HAP-1 (cell line): Measurements from ENCODE around the gene SATB2.

Source experiments
- DNase-seq, 2 experiments: peaks; one replicate each; pipeline ENCODE4 v3.0.0-alpha.2; 2016 to 2020; ENCODE audit warnings: low spot score in 2 of 2
- H3K27me3 ChIP-seq: fragments of 250-450 bp; sonication (Bioruptor Pico); 2 replicates; pipeline ENCODE4 v1.5.1; 2020; ENCODE audit warnings: low read depth, mild to moderate bottlenecking, moderate library complexity
- H3K36me3 ChIP-seq: fragments of 250-450 bp; sonication (Bioruptor Pico); replicated peaks from 2 replicates; pipeline ENCODE4 v1.5.1; 2020; ENCODE audit warnings: mild to moderate bottlenecking
- H3K4me1 ChIP-seq: fragments of 250-450 bp; sonication (Bioruptor Pico); 2 replicates; pipeline ENCODE4 v1.5.1; 2020; ENCODE audit warnings: mild to moderate bottlenecking
- H3K4me3 ChIP-seq: fragments of 250-450 bp; sonication (Bioruptor Pico); 2 replicates; pipeline ENCODE4 v1.5.1; 2020; ENCODE audit warnings: mild to moderate bottlenecking, moderate library complexity
- H3K9me3 ChIP-seq: fragments of 250-450 bp; sonication (Bioruptor Pico); 2 replicates; pipeline ENCODE4 v1.5.1; 2020; ENCODE audit warnings: mild to moderate bottlenecking, moderate library complexity
- in situ Hi-C: fragments of 300-500 bp; cut with MboI; formaldehyde crosslinking; loops from 3 replicates; pipeline ENCODE4 v1.14.3; 2020; ENCODE audit warnings: low sequenced_read_pairs, inconsistent platforms, mixed read lengths

The SATB2 gene

GRCh38 chr2:199457147-199458008 is at the start of gene SATB2:
Gene SATB2 (minus strand): TSS chr2:199457939. CDS start chr2:199456037, 1,902 bp downstream.
- H3K9me3 ChIP-seq, result no peaks in the 10 kb centered on the region
- DNase-seq, result peak; percentile 43 to 81
- in situ Hi-C loops, result no loop called here

GRCh38 chr2:199505755-199506403 is 48.1 kb upstream of the SATB2 start:
- DNase-seq, result no peak
- Histone ChIP-seq H3K4me3 (no peak overlapping the region), H3K4me1 (no peaks in the 10 kb centered on the region), H3K36me3 (no peaks in the 10 kb centered on the region), H3K27me3 (peaks cover 3% of the 10 kb centered on the region; the same call in 1 of the 2 replicates), H3K9me3 (no peaks in the 10 kb centered on the region)
- in situ Hi-C loops, result no loop called here

More at GRCh38 chr2:199457147-199458008, at the start of gene SATB2:
- H3K4me3 ChIP-seq, result peak within 1 kb of the TSS; percentile 73
- H3K36me3 ChIP-seq, result no peaks in the 10 kb centered on the region
- H3K4me1 ChIP-seq, result peaks cover 24% of the 10 kb centered on the region
- H3K27me3 ChIP-seq, result no peaks in the 10 kb centered on the region

DNA sequence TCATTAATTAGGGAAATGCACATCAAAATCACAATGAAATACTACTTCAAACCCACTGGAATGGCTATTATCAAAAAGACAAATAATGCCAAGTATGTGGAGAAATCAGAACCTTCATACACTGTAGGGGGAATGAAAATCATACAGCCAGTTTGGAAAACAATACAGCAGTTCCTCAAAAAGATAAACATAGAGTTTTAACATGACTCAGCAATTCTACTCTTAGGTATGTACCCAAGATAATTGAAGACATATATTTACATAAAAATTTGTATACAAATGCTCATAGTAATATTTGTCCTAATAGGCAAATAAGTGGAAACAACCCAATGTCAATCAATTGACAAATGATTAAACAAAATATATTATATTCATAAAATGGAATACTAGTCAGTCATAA is 45.4 kb upstream of the SATB2 start:
- no peak for DNase-seq
- H3K9me3 ChIP-seq, result no peaks in the 10 kb centered on the region
- H3K36me3 ChIP-seq, result no peaks in the 10 kb centered on the region
- no peaks in the 10 kb centered on the region for H3K4me1 ChIP-seq
- peaks cover 3% of the 10 kb centered on the region; the same call in 1 of the 2 replicates for H3K27me3 ChIP-seq
- no peak overlapping the region for H3K4me3 ChIP-seq
- in situ Hi-C loops, result no loop called here

GRCh38 chr2:199499005-199499404 is 41.3 kb upstream of the SATB2 start:
- no peak for DNase-seq
- no peaks in the 10 kb centered on the region for H3K9me3 ChIP-seq
- H3K4me3 ChIP-seq, result no peak overlapping the region
- H3K4me1 ChIP-seq, result no peaks in the 10 kb centered on the region
- in situ Hi-C loops, result loop anchor here (25.0 kb wide), 2 partner anchors 238 to 1187 kb away; no protein-coding TSS in a partner anchor
- H3K27me3 ChIP-seq, result no peaks in the 10 kb centered on the region
- H3K36me3 ChIP-seq, result no peaks in the 10 kb centered on the region

- no peak overlapping the region for H3K4me3 ChIP-seq
- no peaks in the 10 kb centered on the region for H3K9me3 ChIP-seq
- in situ Hi-C loops, result loop anchor here (25.0 kb wide), 2 partner anchors 242 to 1183 kb away; no protein-coding TSS in a partner anchor
- no peaks in the 10 kb centered on the region for H3K27me3 ChIP-seq
- DNase-seq, result no peak
- H3K36me3 ChIP-seq, result no peaks in the 10 kb centered on the region
- no peaks in the 10 kb centered on the region for H3K4me1 ChIP-seq
Measured at GRCh38 chr2:199495147-199495546, 37.4 kb upstream of the SATB2 start.

GRCh38 chr2:199490049-199490448 is 32.3 kb upstream of the SATB2 start:
- no peak for DNase-seq
- in situ Hi-C loops, result loop anchor here (25.0 kb wide), 2 partner anchors 247 to 1178 kb away; no protein-coding TSS in a partner anchor

GRCh38 chr2:199488772-199489400 is 31.1 kb upstream of the SATB2 start:
- Histone ChIP-seq H3K36me3 (no peaks in the 10 kb centered on the region; the same call in 1 of the 2 replicates), H3K4me3 (no peak overlapping the region), H3K27me3 (no peaks in the 10 kb centered on the region), H3K4me1 (0 out of 2 replicates have a peak, but pooled peaks cover 3% of the 10 kb centered on the region), H3K9me3 (no peaks in the 10 kb centered on the region)
- in situ Hi-C loops, result loop anchor here (25.0 kb wide), 2 partner anchors 248 to 1177 kb away; no protein-coding TSS in a partner anchor
- DNase-seq, result peak; percentile 47 to 85

More at GRCh38 chr2:199490049-199490448, 32.3 kb upstream of the SATB2 start:
- H3K9me3 ChIP-seq, result no peaks in the 10 kb centered on the region
- H3K4me3 ChIP-seq, result no peak overlapping the region
- H3K4me1 ChIP-seq, result 0 out of 2 replicates have a peak, but pooled peaks cover 3% of the 10 kb centered on the region
- H3K27me3 ChIP-seq, result no peaks in the 10 kb centered on the region
- no peaks in the 10 kb centered on the region; the same call in 1 of the 2 replicates for H3K36me3 ChIP-seq

DNA sequence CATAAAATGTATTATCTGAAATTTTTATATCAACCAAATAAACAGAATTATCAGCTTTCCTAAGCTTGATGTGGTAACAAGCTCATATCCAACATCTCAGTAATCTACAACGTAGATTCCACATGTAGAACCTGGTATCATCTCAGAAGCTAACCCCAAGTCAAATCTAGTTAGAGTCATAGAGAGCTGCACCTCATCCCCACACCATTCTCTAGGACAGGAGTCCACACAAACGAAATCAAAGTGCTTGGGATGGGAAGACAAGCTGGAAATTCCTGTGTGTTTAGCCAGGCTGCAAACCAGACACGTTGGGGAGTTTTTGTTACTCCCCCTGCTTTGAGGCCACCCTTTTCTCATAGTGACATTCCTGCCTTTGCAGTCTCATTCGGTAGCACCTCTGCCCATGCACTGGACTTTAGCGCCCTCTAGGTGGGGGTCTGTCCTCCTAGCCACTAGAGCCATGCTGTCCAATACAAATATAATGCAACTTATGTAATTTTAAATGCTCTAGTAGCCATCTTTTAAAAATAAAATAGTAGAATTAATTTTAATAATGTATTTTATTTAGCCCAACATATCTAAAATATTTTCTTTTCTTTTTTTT is 28.1 kb upstream of the SATB2 start:
- no peak overlapping the region for H3K4me3 ChIP-seq
- H3K4me1 ChIP-seq, result 0 out of 2 replicates have a peak, but pooled peaks cover 3% of the 10 kb centered on the region
- DNase-seq, result peak; percentile 65 to 89
- in situ Hi-C loops, result loop anchor here (25.0 kb wide), 2 partner anchors 251 to 1174 kb away; no protein-coding TSS in a partner anchor
- H3K27me3 ChIP-seq, result no peaks in the 10 kb centered on the region
- no peaks in the 10 kb centered on the region; the same call in 1 of the 2 replicates for H3K36me3 ChIP-seq
- H3K9me3 ChIP-seq, result no peaks in the 10 kb centered on the region

DNA sequence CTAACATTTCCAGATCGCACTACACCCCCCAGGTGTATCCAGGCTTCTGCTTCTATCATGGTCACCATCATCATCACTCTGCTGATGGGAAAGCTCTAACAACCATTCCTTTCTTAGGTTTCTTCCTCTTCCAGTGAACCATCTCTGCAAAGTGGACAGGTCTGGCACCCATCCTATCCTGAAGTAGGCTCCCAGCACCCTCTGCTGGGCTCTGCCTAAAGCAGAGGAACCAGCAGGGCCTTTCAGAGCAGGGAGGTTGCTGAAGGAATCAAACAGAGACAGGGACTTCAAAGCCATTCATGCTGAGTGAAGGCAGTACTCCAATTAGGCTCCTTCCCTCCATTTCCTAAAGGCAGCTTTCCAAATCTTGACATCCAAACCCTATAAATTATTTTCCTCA is 27.2 kb upstream of the SATB2 start:
- in situ Hi-C loops, result loop anchor here (25.0 kb wide), 2 partner anchors 252 to 1173 kb away; no protein-coding TSS in a partner anchor
- Histone ChIP-seq H3K27me3 (no peaks in the 10 kb centered on the region), H3K36me3 (no peaks in the 10 kb centered on the region; the same call in 1 of the 2 replicates), H3K9me3 (no peaks in the 10 kb centered on the region), H3K4me3 (no peak overlapping the region), H3K4me1 (peaks cover 5% of the 10 kb centered on the region; the same call in 1 of the 2 replicates)
- peak in 1 of 2 experiments; percentile 17 for DNase-seq

GRCh38 chr2:199480966-199481365 is 23.2 kb upstream of the SATB2 start:
- Histone ChIP-seq H3K36me3 (no peaks in the 10 kb centered on the region; the same call in 1 of the 2 replicates), H3K9me3 (no peaks in the 10 kb centered on the region), H3K27me3 (no peaks in the 10 kb centered on the region), H3K4me3 (no peak overlapping the region), H3K4me1 (peaks cover 8% of the 10 kb centered on the region; the same call in 1 of the 2 replicates)
- in situ Hi-C loops, result loop anchor here (25.0 kb wide), 2 partner anchors 256 to 1169 kb away; no protein-coding TSS in a partner anchor
- DNase-seq, result no peak

GRCh38 chr2:199477277-199477834 is 19.6 kb upstream of the SATB2 start:
- no peak overlapping the region for H3K4me3 ChIP-seq
- DNase-seq, result no peak
- no peaks in the 10 kb centered on the region for H3K27me3 ChIP-seq
- H3K4me1 ChIP-seq, result peaks cover 6% of the 10 kb centered on the region; the same call in 1 of the 2 replicates
- in situ Hi-C loops, result loop anchor here (25.0 kb wide), 2 partner anchors 260 to 1165 kb away; no protein-coding TSS in a partner anchor
- no peaks in the 10 kb centered on the region for H3K36me3 ChIP-seq
- H3K9me3 ChIP-seq, result no peaks in the 10 kb centered on the region

GRCh38 chr2:199471443-199472057 is 13.8 kb upstream of the SATB2 start:
- in situ Hi-C loops, result no loop called here
- Histone ChIP-seq H3K4me1 (no peaks in the 10 kb centered on the region), H3K4me3 (peak overlapping the region; percentile 15; the same call in 1 of the 2 replicates), H3K9me3 (no peaks in the 10 kb centered on the region), H3K27me3 (no peaks in the 10 kb centered on the region), H3K36me3 (no peaks in the 10 kb centered on the region)
- DNase-seq, result peak; percentile 63 to 90
